Activated naive CD4-positive, alpha-beta T cell treated with anti-CD3 and anti-CD28 coated beads for 36 hours (primary cell): ENCODE measurements around the gene ALDH3A2. TPM values are rescaled to one million over a fixed set of nuclear protein-coding genes. Genes with fewer than 3 reads are reported as not detected.

ENCODE experiments used
- CTCF ChIA-PET: fragments of 350-600 bp; sonication (Branson Sonifier 250); formaldehyde crosslinking; loops from one replicate; lab custom pipeline; 2021; ENCODE audit warnings: antibody characterized with exemption; lab: Charles Lee
- DNase-seq: peaks from one replicate; pipeline ENCODE4 v3.0.0-alpha.2; 2020
- H3K27ac Mint-ChIP-seq: one replicate; pipeline ENCODE4 v1.8.0; 2021; ENCODE audit warnings: mild to moderate bottlenecking, mixed read lengths
- H3K27me3 Mint-ChIP-seq: one replicate; pipeline ENCODE4 v1.8.0; 2021; ENCODE audit warnings: low read depth, mixed read lengths
- H3K36me3 Mint-ChIP-seq: one replicate; pipeline ENCODE4 v1.8.0; 2021; ENCODE audit warnings: low read depth, mixed read lengths
- H3K4me1 Mint-ChIP-seq: one replicate; pipeline ENCODE4 v1.8.0; 2021; ENCODE audit warnings: low read depth, mixed read lengths
- H3K4me3 Mint-ChIP-seq: one replicate; pipeline ENCODE4 v1.8.0; 2021; ENCODE audit warnings: mild to moderate bottlenecking, moderate library complexity, mixed read lengths
- H3K9me3 Mint-ChIP-seq: one replicate; pipeline ENCODE4 v1.8.0; 2021; ENCODE audit warnings: mixed read lengths
- intact Hi-C: fragments of 100-400 bp; cut with micrococcal nuclease; formaldehyde crosslinking; loops from one replicate; pipeline ENCODE4 v1.15.1; 2023
- total RNA-seq, 2 experiments: library from RNA; stranded (reverse); gene quantifications; one replicate each; pipeline ENCODE4 v1.2.3, GENCODE V29; 2021

The ALDH3A2 gene
- total RNA-seq, 2 experiments from 2014 or later, result 21.0 to 22.3 TPM

GRCh38 chr17:19631905-19632304 is 16.6 kb upstream of the ALDH3A2 start:
- Mint-ChIP-seq H3K36me3 (no peaks in the 10 kb centered on the region), H3K27ac (no peak overlapping the region), H3K4me3 (no peak overlapping the region), H3K27me3 (peaks cover 2% of the 10 kb centered on the region), H3K4me1 (no peaks in the 10 kb centered on the region), H3K9me3 (no peaks in the 10 kb centered on the region)
- CTCF ChIA-PET, result no interaction called here
- no peak for DNase-seq
- intact Hi-C loops, result no loop called here

- Mint-ChIP-seq H3K4me1 (peaks cover 11% of the 10 kb centered on the region), H3K4me3 (no peak overlapping the region), H3K27me3 (peaks cover 2% of the 10 kb centered on the region), H3K36me3 (no peaks in the 10 kb centered on the region), H3K9me3 (peaks cover 3% of the 10 kb centered on the region), H3K27ac (no peak overlapping the region)
- intact Hi-C loops, result no loop called here
- no peak for DNase-seq
- CTCF ChIA-PET, result no interaction called here
These were observed 6.7 kb upstream of the ALDH3A2 start for GRCh38 chr17:19641687-19642372.

GRCh38 chr17:19642373-19642893 is 6.1 kb upstream of the ALDH3A2 start:
- intact Hi-C loops, result no loop called here
- Mint-ChIP-seq H3K4me3 (no peak overlapping the region), H3K36me3 (no peaks in the 10 kb centered on the region), H3K27me3 (peaks cover 2% of the 10 kb centered on the region), H3K27ac (no peak overlapping the region), H3K4me1 (peaks cover 17% of the 10 kb centered on the region), H3K9me3 (peaks cover 3% of the 10 kb centered on the region)
- DNase-seq, result no peak
- CTCF ChIA-PET, result no interaction called here

- CTCF ChIA-PET, result interaction anchor here (0.5 to 3.9 kb wide), 7 partner anchors 11 to 446 kb away, joined by 3 to 18 read pairs (median 4); partner anchors contain the start of gene B9D1
- Mint-ChIP-seq H3K4me1 (peaks cover 28% of the 10 kb centered on the region), H3K27ac (no peak overlapping the region), H3K9me3 (no peaks in the 10 kb centered on the region), H3K4me3 (no peak overlapping the region), H3K36me3 (no peaks in the 10 kb centered on the region), H3K27me3 (no peaks in the 10 kb centered on the region)
- intact Hi-C loops, result loop anchor here (5.0 kb wide), 1 partner anchor 103 kb away; the partner anchor contains the start of gene ALDH3A1
- DNase-seq, result no peak
These were observed 3.9 kb upstream of the ALDH3A2 start for GRCh38 chr17:19644493-19645210.

GRCh38 chr17:19645734-19646201 is 2.8 kb upstream of the ALDH3A2 start:
- CTCF ChIA-PET, result interaction anchor here (0.8 to 3.9 kb wide), 11 partner anchors 10 to 283 kb away, joined by 3 to 24 read pairs (median 6); partner anchors contain the start of gene B9D1
- Mint-ChIP-seq H3K27ac (no peak overlapping the region), H3K4me1 (peaks cover 37% of the 10 kb centered on the region), H3K4me3 (no peak overlapping the region), H3K36me3 (no peaks in the 10 kb centered on the region), H3K9me3 (no peaks in the 10 kb centered on the region), H3K27me3 (no peaks in the 10 kb centered on the region)
- peak; percentile 75 for DNase-seq
- intact Hi-C loops, result loop anchor here (1.0 to 5.0 kb wide), 2 partner anchors 102 to 131 kb away; partner anchors contain the start of gene ALDH3A1

GRCh38 chr17:19646788-19647696 is 1.5 kb upstream of the ALDH3A2 start:
- Mint-ChIP-seq H3K9me3 (no peaks in the 10 kb centered on the region), H3K27ac (peak overlapping the region; percentile 51), H3K27me3 (no peaks in the 10 kb centered on the region), H3K4me3 (peak overlapping the region; percentile 90), H3K4me1 (peaks cover 38% of the 10 kb centered on the region), H3K36me3 (no peaks in the 10 kb centered on the region)
- peak; percentile 27 for DNase-seq
- CTCF ChIA-PET, result interaction anchor here (0.6 to 3.9 kb wide), 21 partner anchors 9 to 285 kb away, joined by 3 to 24 read pairs (median 4); partner anchors contain the start of gene B9D1
- intact Hi-C loops, result loop anchor here (1.0 to 5.0 kb wide), 2 partner anchors 100 to 133 kb away; partner anchors contain the start of gene ALDH3A1

GRCh38 chr17:19647697-19648474 is 665 bp upstream of the ALDH3A2 start:
- no peaks in the 10 kb centered on the region for H3K9me3 Mint-ChIP-seq
- intact Hi-C loops, result loop anchor here (1.0 to 5.0 kb wide), 5 partner anchors 99 to 331 kb away; partner anchors contain the start of genes ALDH3A1, B9D1 and MAPK7
- H3K36me3 Mint-ChIP-seq, result peaks cover 4% of the 10 kb centered on the region
- CTCF ChIA-PET, result interaction anchor here (0.6 to 3.9 kb wide), 12 partner anchors 8 to 285 kb away, joined by 3 to 24 read pairs (median 5); partner anchors contain the start of gene B9D1
- peak overlapping the region; percentile 90 for H3K4me3 Mint-ChIP-seq
- peak overlapping the region; percentile 73 for H3K27ac Mint-ChIP-seq
- no peaks in the 10 kb centered on the region for H3K27me3 Mint-ChIP-seq
- H3K4me1 Mint-ChIP-seq, result peaks cover 32% of the 10 kb centered on the region
- peak; percentile 52 for DNase-seq

GRCh38 chr17:19649274-19649541 is 657 bp downstream of the ALDH3A2 start:
- Mint-ChIP-seq H3K27me3 (no peaks in the 10 kb centered on the region), H3K4me1 (peaks cover 32% of the 10 kb centered on the region)
- intact Hi-C loops, result loop anchor here (2.0 to 5.0 kb wide), 4 partner anchors 98 to 330 kb away; partner anchors contain the start of genes ALDH3A1 and B9D1

GRCh38 chr17:19650826-19651225 is 2.3 kb downstream of the ALDH3A2 start:
- Mint-ChIP-seq H3K27ac (no peak overlapping the region), H3K4me3 (no peak overlapping the region), H3K4me1 (peaks cover 32% of the 10 kb centered on the region), H3K27me3 (no peaks in the 10 kb centered on the region), H3K36me3 (peaks cover 17% of the 10 kb centered on the region), H3K9me3 (no peaks in the 10 kb centered on the region)
- DNase-seq, result no peak
- CTCF ChIA-PET, result no interaction called here
- intact Hi-C loops, result no loop called here

More at GRCh38 chr17:19649274-19649541, 657 bp downstream of the ALDH3A2 start:
- no peaks in the 10 kb centered on the region for H3K9me3 Mint-ChIP-seq
- H3K4me3 Mint-ChIP-seq, result peak overlapping the region; percentile 90
- no peak for DNase-seq
- peaks cover 11% of the 10 kb centered on the region for H3K36me3 Mint-ChIP-seq
- CTCF ChIA-PET, result interaction anchor here (0.9 to 3.5 kb wide), 8 partner anchors 96 to 286 kb away, joined by 3 to 20 read pairs (median 4); partner anchors contain the start of gene B9D1
- no peak overlapping the region for H3K27ac Mint-ChIP-seq

GRCh38 chr17:19651451-19652238 is 3.1 kb downstream of the ALDH3A2 start:
- intact Hi-C loops, result no loop called here
- Mint-ChIP-seq H3K36me3 (peaks cover 23% of the 10 kb centered on the region), H3K27me3 (no peaks in the 10 kb centered on the region), H3K4me1 (peaks cover 29% of the 10 kb centered on the region), H3K27ac (no peak overlapping the region), H3K4me3 (no peak overlapping the region), H3K9me3 (no peaks in the 10 kb centered on the region)
- CTCF ChIA-PET, result interaction anchor here (0.8 to 1.7 kb wide), 3 partner anchors 111 to 289 kb away, joined by 3 to 4 read pairs (median 4); partner anchors contain the start of gene B9D1
- DNase-seq, result no peak
